SW 1271 (cell line): ENCODE measurements around the gene ABCC6.
"Not testable (repeated sequence)": the region's sequence is repeated elsewhere in the genome, so short reads cannot be mapped to it uniquely, and the experiment has no call there.

ENCODE experiments used
- DNase-seq, 2 experiments: peaks; one replicate each; lab custom pipeline; 2025; lab: John Stamatoyannopoulos, UW

ABCC6 gene

GRCh38 chr16:16223662-16224241, 458 bp upstream of the ABCC6 start:
- not testable (repeated sequence) for DNase-seq

GRCh38 chr16:16221382-16221781, 1.9 kb downstream of the ABCC6 start:
- not testable (repeated sequence) for DNase-seq

- DNase-seq: not testable (repeated sequence)
These were observed 2.8 kb downstream of the ABCC6 start for GRCh38 chr16:16220449-16220848.

GRCh38 chr16:16218787-16219186, 4.5 kb downstream of the ABCC6 start:
- DNase-seq: not testable (repeated sequence)

- not testable (repeated sequence) for DNase-seq
These were observed 4.9 kb downstream of the ABCC6 start for GRCh38 chr16:16218349-16218748.

GRCh38 chr16:16213863-16214293, 9.4 kb downstream of the ABCC6 start:
- not testable (repeated sequence) for DNase-seq

GRCh38 chr16:16211404-16211803, 11.9 kb downstream of the ABCC6 start:
- not testable (repeated sequence) for DNase-seq

GRCh38 chr16:16208461-16208860, 14.8 kb downstream of the ABCC6 start:
- not testable (repeated sequence) for DNase-seq

GRCh38 chr16:16207787-16208334, 15.4 kb downstream of the ABCC6 start:
- not testable (repeated sequence) for DNase-seq

GRCh38 chr16:16207097-16207786, 16.1 kb downstream of the ABCC6 start:
- DNase-seq: not testable (repeated sequence)

- DNase-seq: not testable (repeated sequence)
These were observed 17.4 kb downstream of the ABCC6 start for GRCh38 chr16:16205864-16206263.

- DNase-seq: not testable (repeated sequence)
These were observed 18.7 kb downstream of the ABCC6 start for GRCh38 chr16:16204552-16204951.

- DNase-seq: not testable (repeated sequence)
These were observed 19.8 kb downstream of the ABCC6 start for GRCh38 chr16:16203494-16203893.

GRCh38 chr16:16202400-16203143, 20.7 kb downstream of the ABCC6 start:
- peak; percentile 17 to 27 for DNase-seq

GRCh38 chr16:16201880-16202279, 21.4 kb downstream of the ABCC6 start:
- not testable (repeated sequence) for DNase-seq

- DNase-seq: not testable (repeated sequence)
These were observed 22.9 kb downstream of the ABCC6 start for GRCh38 chr16:16200391-16200790.

- DNase-seq: not testable (repeated sequence)
These were observed 23.9 kb downstream of the ABCC6 start for GRCh38 chr16:16199428-16199827.

- DNase-seq: no peak
These were observed 25.3 kb downstream of the ABCC6 start for GRCh38 chr16:16197966-16198365.

GRCh38 chr16:16197331-16197730, 26.0 kb downstream of the ABCC6 start:
- DNase-seq: no peak

- no peak for DNase-seq
These were observed 27.2 kb downstream of the ABCC6 start for GRCh38 chr16:16196099-16196498.

- DNase-seq: no peak
These were observed 31.7 kb downstream of the ABCC6 start for GRCh38 chr16:16191493-16192167.

- not testable (repeated sequence) for DNase-seq
These were observed 32.3 kb downstream of the ABCC6 start for GRCh38 chr16:16190966-16191365.
